Uterus (tissue), 2 donors: ENCODE measurements around the gene CIB2.

Source experiments
- POLR2A ChIP-seq, 2 donors: fragments of 450-650 bp; IDR thresholded peaks; one replicate each; pipeline ENCODE4 v1.6.1; 2016; ENCODE audit warnings: antibody characterized with exemption in 2 of 2, mild to moderate bottlenecking in 1 of 2, moderate library complexity in 1 of 2
- TF ChIP-seq, protein P1 (sequence below), 4 experiments: fragments of 200-600 bp in 2 of 4; fragments of 450-650 bp in 2 of 4; sonication (generic) in 2 of 4; IDR thresholded peaks; one replicate each; pipeline ENCODE4 v1.5.1; 2016 to 2019; ENCODE audit warnings: antibody characterized with exemption in 4 of 4, mild to moderate bottlenecking in 2 of 4, moderate library complexity in 1 of 4

DNA sequence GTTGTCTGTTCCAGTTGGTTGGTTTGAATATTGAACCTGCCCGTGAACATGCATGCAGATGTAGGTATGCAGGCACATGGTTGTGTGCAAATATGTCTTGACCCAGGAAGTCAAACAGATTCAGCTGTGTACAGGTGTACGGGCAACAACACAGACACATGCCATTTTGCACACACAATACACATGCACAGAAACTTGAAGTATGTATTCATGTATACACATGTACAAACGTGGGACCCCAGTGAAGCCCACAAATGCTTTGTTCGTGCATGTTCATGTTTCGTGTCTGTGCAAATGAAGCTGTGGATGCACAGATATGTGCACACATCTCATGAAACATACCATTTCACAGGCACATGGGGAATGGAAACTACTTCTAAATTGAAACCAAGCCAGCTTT, 48.7 kb upstream of the CIB2 start:
- no peak for TF ChIP-seq POLR2A (IDR thresholded peaks at IDR 0.05)
- TF ChIP-seq, protein P1, sequence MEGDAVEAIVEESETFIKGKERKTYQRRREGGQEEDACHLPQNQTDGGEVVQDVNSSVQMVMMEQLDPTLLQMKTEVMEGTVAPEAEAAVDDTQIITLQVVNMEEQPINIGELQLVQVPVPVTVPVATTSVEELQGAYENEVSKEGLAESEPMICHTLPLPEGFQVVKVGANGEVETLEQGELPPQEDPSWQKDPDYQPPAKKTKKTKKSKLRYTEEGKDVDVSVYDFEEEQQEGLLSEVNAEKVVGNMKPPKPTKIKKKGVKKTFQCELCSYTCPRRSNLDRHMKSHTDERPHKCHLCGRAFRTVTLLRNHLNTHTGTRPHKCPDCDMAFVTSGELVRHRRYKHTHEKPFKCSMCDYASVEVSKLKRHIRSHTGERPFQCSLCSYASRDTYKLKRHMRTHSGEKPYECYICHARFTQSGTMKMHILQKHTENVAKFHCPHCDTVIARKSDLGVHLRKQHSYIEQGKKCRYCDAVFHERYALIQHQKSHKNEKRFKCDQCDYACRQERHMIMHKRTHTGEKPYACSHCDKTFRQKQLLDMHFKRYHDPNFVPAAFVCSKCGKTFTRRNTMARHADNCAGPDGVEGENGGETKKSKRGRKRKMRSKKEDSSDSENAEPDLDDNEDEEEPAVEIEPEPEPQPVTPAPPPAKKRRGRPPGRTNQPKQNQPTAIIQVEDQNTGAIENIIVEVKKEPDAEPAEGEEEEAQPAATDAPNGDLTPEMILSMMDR (IDR thresholded peaks at IDR 0.05) = no peak
